ENCODE data around the gene BRI3BP.

DNA sequence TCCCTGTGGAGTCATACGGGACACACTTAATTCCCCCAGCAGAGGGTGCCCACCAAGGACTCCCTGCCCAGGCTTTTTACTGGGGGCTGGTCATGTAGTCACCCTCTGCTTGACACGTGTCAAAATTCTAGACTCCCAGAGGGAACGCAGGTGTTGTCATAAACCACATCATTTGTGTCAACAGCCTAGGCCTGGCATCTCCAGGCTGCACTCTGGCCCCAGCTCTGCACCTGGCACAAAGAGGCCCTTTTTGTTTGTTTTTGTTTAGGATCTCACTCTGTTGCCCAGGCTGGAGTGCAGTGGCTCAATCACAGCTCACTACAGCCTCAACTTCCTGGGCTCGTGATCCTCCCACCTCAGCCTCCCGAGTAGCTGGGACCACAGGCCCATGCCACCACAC is 21.1 kb downstream of the BRI3BP start:
- TF ChIP-seq, protein P1, sequence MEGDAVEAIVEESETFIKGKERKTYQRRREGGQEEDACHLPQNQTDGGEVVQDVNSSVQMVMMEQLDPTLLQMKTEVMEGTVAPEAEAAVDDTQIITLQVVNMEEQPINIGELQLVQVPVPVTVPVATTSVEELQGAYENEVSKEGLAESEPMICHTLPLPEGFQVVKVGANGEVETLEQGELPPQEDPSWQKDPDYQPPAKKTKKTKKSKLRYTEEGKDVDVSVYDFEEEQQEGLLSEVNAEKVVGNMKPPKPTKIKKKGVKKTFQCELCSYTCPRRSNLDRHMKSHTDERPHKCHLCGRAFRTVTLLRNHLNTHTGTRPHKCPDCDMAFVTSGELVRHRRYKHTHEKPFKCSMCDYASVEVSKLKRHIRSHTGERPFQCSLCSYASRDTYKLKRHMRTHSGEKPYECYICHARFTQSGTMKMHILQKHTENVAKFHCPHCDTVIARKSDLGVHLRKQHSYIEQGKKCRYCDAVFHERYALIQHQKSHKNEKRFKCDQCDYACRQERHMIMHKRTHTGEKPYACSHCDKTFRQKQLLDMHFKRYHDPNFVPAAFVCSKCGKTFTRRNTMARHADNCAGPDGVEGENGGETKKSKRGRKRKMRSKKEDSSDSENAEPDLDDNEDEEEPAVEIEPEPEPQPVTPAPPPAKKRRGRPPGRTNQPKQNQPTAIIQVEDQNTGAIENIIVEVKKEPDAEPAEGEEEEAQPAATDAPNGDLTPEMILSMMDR (IDR thresholded peaks at IDR 0.05): no peak
- TF ChIP-seq POLR2A (IDR thresholded peaks at IDR 0.05): no peak
- TF ChIP-seq POLR2AphosphoS5 (IDR thresholded peaks at IDR 0.05): no peak
